ENCODE results near the gene PCSK5.

DNA sequence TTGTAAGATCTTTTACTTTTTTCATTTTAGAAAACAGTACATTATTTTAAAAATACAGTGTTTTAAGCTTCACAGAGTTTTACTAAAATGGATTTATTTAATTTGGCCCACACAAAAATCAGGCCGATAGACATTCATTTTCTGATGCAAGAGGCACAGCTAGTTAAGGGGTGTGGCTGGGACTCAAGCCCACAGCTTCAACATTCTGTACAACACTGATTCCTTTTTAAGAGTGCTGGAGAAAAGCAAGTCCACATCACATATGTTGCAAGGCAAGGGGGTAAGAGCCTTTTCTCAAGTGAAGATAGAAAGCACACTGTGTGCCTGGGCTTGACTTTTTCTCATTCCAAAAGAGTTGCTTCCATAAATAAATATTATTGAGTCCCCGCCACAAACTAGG, 307.9 kb downstream of the PCSK5 start:
- TF ChIP-seq YY1 (IDR thresholded peaks at IDR 0.05; ENCODE audit: low read depth) (no peak), MAX (IDR thresholded peaks at IDR 0.05) (no peak), EP300 (IDR thresholded peaks at IDR 0.05; ENCODE audit: borderline replicate concordance) (no peak), EGR1 (IDR thresholded peaks at IDR 0.05) (no peak), CEBPB (IDR thresholded peaks at IDR 0.05) (no peak), USF1 (IDR thresholded peaks at IDR 0.05) (no peak), TEAD4 (IDR thresholded peaks at IDR 0.05) (no peak), TAF1 (IDR thresholded peaks at IDR 0.05; ENCODE audit: low read depth) (no peak), NFIC (IDR thresholded peaks at IDR 0.05) (no peak)
- TF ChIP-seq, protein P1, sequence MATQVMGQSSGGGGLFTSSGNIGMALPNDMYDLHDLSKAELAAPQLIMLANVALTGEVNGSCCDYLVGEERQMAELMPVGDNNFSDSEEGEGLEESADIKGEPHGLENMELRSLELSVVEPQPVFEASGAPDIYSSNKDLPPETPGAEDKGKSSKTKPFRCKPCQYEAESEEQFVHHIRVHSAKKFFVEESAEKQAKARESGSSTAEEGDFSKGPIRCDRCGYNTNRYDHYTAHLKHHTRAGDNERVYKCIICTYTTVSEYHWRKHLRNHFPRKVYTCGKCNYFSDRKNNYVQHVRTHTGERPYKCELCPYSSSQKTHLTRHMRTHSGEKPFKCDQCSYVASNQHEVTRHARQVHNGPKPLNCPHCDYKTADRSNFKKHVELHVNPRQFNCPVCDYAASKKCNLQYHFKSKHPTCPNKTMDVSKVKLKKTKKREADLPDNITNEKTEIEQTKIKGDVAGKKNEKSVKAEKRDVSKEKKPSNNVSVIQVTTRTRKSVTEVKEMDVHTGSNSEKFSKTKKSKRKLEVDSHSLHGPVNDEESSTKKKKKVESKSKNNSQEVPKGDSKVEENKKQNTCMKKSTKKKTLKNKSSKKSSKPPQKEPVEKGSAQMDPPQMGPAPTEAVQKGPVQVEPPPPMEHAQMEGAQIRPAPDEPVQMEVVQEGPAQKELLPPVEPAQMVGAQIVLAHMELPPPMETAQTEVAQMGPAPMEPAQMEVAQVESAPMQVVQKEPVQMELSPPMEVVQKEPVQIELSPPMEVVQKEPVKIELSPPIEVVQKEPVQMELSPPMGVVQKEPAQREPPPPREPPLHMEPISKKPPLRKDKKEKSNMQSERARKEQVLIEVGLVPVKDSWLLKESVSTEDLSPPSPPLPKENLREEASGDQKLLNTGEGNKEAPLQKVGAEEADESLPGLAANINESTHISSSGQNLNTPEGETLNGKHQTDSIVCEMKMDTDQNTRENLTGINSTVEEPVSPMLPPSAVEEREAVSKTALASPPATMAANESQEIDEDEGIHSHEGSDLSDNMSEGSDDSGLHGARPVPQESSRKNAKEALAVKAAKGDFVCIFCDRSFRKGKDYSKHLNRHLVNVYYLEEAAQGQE (IDR thresholded peaks at IDR 0.05; ENCODE audit: low read depth) = no peak

Data from Ishikawa (cell line).